Measurements from ENCODE around the gene PXMP4. TPM values are rescaled to one million over a fixed set of nuclear protein-coding genes. Genes with fewer than 3 reads are reported as not detected.
A peak's percentile ranks its signal among the peaks of the same experiment; 100 is the strongest.
"Not testable (repeated sequence)": the region's sequence is repeated elsewhere in the genome, so short reads cannot be mapped to it uniquely, and the experiment has no call there.

Gene PXMP4, protein sequence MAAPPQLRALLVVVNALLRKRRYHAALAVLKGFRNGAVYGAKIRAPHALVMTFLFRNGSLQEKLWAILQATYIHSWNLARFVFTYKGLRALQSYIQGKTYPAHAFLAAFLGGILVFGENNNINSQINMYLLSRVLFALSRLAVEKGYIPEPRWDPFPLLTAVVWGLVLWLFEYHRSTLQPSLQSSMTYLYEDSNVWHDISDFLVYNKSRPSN
- 11.7 TPM for total RNA-seq
- long read RNA-seq, full-length matches to known transcripts, result 11 of 15 reads
- long read RNA-seq, partial matches to known transcripts, result 1 of 15 reads
- long read RNA-seq, other reads (novel, unspliced or antisense), result 3 of 15 reads

DNA sequence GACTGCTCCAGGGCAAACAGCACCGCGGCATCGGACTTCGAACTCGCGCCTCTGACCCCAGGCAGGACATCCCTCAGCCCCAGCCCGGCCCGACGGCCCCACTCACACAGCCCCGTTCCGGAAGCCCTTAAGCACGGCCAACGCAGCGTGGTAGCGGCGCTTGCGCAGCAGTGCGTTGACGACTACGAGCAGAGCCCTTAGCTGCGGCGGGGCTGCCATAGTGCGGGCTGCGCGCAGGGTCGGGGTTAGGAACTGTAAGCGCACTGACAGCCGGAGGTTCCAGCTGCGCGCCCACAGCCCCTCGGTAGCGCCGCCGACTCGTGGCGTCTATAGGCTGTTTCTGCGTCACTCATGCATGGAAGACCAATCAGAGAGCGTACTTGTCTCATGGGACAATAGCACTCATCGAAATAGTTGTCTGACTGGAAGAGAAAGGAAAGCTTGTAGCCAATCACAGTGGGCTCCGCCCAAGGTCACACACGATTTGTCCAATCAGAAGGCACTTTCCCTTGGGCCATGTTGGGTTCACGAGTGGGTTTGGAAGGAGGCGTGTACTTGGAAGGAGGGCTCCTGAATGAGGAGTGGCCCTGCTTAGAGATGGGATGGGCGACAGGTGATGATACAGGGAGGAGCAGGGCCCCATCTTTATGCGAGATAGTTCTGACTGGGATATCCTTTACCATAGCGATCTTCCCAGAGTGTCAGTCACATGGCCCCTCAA lies at the start of gene PXMP4:
Gene PXMP4 (minus strand): TSS at position 322 of the 721 bp plus-strand sequence. CDS start 103 bp downstream, at position 219.
- intact Hi-C loops (cut with DNase I), result no loop called here
- ATAC-seq (ENCODE audit: poor library complexity) (peak; percentile 99), DNase-seq (peak; percentile 92)

DNA sequence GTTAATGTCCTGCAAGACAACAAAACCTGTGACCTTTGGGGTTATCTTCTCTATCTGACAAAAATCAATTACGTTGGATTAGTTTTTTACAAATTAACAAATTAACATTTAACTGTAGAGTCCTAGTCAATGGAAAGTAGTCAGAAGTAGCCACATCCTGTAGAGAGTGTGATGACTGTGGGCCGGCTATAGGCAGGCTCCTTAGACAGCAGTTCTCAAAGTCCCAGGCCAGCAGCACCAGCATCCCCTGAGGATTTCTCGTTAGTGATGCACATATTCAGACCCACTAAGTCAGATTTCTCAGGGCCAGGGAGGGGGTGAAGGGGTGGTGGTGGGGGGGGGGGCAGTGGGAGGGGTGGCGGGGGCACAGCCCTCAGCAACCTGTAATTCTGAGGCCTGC lies 48.9 kb upstream of the PXMP4 start:
- no peak for ATAC-seq (ENCODE audit: poor library complexity)
- intact Hi-C loops (cut with DNase I), result no loop called here
- no peak for DNase-seq

DNA sequence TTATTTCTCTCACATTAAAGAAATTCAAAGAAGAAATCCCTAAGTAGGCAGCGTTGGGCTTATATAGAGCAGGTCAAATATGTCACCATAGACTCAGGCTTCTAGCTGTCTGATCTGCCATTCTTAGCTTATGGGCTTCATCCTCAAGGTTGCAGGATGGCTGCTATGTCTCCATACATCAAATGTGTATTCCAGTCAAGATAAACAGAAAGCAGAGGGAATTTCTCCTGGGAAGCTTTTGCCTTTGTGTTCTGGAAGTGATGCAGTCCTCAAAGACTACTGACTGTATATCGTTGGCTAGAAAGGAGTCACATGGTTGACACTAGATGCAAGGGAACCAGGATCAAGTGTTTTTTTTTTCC lies 47.6 kb upstream of the PXMP4 start:
- intact Hi-C loops (cut with DNase I), result no loop called here
- ATAC-seq (ENCODE audit: poor library complexity) (no peak), DNase-seq (no peak)

DNA sequence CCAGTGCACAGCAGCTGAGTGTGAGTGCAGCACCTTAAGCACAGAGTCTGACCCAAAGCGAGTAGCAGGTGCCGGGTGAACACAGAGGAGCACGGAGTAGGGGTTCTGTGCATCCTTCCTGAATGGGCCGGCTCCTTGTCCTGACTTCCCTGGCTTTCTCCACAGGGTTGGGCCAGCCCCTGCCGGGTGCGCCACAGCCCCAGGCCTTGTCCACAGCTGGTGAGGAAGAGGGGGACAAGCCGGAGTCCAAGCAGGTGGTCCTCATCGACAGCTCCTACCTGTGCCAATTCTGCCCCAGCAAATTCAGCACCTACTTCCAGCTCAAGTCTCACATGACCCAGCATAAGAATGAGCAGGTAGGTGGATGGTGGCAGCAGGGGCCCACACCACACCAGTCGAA lies 46.6 kb upstream of the PXMP4 start:
- intact Hi-C loops (cut with DNase I), result no loop called here
- ATAC-seq (ENCODE audit: poor library complexity) (no peak), DNase-seq (no peak)

DNA sequence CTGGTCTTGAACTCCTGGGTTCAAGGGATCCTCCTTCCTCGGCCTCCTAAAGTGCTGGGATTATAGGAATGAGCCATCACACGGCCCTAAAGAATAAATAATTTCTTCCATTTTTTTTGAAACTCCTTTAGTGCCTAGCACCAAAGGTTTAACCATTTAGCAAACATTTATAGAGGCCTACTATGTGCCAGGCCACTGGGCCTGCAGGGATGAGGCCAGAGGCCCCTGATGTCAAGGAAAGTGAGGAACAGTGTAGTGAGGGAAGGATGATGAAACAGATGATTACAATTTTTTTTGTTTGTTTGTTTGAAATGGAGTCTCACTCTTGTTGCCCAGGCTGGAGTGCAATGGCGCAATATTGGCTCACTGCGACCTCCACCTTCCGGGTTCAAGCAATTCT lies 45.5 kb upstream of the PXMP4 start:
- intact Hi-C loops (cut with DNase I), result no loop called here
- DNase-seq, result no peak
- no peak for ATAC-seq (ENCODE audit: poor library complexity)

DNA sequence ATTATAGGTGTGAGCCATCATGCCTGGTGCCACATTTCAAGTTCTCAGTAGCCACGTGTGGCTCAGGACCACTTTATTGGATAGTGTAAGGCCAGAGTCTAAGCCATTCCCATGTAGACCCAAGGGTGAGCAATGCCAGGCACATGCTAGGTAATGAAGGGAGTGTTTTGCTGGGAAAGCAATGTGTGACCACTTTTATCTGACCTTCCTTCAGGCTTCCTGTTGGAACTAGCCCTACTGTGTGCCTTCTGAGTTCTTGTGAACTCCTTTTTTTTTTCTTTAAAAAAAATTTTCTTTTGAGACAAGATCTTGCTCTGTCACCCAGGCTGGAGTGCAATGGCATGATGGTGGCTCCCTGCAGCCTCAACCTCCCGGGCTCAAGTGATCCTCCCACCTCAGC lies 45.0 kb upstream of the PXMP4 start:
- ATAC-seq (ENCODE audit: poor library complexity), result no peak
- DNase-seq, result no peak
- intact Hi-C loops (cut with DNase I), result no loop called here

DNA sequence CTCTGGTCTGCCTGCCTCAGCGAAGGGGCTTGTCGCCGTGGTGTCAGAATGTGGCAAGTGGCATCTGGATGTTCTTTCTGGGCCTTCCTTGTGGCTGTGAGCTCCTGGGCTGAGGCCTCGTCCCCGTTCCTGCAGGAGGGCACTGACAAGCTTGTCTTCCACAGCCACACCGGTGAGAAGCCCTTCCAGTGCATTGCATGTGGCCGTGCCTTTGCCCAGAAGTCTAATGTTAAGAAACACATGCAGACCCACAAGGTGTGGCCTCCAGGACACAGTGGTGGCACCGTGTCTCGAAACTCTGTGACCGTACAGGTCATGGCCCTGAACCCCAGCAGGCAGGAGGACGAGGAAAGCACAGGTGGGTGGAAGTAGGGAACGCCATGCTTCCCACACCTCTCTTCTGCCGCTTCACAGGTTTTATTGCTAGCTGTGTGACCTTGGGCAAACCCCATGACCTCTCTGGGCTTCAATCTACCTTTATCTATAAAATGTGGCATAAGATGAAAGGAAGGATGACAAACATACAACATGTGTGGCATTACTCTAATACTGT lies 41.7 kb upstream of the PXMP4 start:
- no peak for ATAC-seq (ENCODE audit: poor library complexity)
- no peak for DNase-seq
- intact Hi-C loops (cut with DNase I), result no loop called here

DNA sequence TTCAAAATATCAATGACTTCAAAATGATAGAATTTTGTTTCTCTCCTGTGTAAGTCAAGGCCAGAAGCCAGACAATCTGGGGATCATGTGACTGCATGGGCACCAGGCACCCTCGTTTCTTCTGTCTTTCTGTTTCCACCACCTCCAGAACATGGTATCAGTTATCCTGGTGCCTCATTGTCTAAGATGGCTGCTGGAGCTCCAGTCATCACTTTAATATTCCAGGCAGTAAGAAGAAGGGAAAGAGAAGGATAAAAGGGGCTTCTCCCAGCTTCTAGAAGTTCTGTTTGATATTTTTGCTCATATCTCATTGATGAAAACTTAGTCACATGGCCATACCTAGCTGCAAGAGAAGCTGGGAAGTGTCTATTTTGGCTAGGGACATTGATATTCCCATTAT lies 37.3 kb upstream of the PXMP4 start:
- intact Hi-C loops (cut with DNase I), result no loop called here
- DNase-seq (no peak), ATAC-seq (ENCODE audit: poor library complexity) (no peak)

DNA sequence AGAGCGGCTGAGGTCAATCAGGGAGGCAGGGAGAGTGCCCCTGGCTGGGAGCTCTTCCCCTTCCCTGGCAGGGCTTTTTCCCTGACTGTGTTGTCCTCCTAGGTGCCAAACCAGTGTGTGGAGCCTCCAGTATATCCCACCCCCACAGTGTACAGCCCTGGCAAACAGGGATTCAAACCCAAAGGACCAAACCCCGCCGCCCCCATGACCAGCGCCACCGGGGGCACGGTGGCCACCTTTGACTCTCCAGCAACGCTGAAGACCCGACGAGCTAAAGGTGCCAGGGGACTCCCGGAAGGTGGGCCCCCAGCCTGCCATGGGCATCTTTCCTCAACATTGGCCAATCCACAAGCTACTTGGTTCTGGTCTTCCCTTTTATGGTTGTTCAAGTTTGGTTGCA lies 36.9 kb upstream of the PXMP4 start:
- intact Hi-C loops (cut with DNase I), result no loop called here
- ATAC-seq (ENCODE audit: poor library complexity), result no peak
- DNase-seq, result no peak

DNA sequence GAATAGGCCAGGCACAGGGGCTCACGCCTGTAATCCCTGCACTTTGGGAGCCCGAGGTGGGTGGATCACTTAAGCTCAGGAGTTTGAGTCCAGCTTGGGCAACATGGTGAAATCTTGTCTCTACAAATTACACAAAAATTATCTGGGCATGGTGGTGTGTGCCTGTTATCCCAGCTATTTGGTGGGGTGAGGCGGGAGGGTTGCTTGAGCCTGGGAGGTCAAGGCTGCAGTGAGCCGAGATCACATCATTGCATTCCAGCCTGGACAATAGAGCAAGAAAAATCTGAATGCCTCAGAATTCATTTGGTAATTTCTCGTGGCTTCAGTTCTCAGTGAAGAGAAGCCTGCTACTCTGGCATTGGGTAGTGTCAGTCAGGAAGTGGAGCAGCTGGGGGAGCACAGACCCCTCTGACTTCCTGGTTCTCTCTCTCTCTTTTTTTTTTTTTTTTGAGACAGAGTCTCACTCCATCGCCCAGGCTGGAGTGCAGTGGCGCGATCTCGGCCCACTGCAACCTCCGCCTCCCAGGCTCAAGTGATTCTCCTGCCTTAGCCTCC lies 35.9 kb upstream of the PXMP4 start:
- DNase-seq; intact Hi-C loops (cut with DNase I): not testable (repeated sequence)

DNA sequence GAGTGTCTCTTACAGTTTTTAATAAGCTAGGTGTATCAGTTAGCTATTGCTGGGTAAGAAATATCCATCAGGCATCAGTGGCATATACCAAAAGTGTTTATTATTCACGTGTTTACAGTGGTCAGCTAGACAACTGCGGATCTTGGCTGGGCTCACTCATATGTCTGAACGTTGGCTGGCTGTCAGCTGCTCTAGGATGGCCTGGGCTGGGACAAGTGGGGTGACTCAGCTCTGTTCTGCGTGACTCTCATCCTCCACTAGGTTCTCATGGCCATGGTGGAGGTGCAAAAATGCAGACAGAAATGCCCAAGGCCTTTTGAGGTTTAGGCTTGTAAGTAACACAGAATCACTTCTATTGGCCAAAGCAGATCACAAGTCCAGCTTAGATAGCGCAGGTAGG lies 33.7 kb upstream of the PXMP4 start:
- DNase-seq (no peak), ATAC-seq (ENCODE audit: poor library complexity) (no peak)
- intact Hi-C loops (cut with DNase I), result no loop called here

More for the DNA sequence above, 35.9 kb upstream of the PXMP4 start:
- ATAC-seq (ENCODE audit: poor library complexity), result not testable (repeated sequence)

DNA sequence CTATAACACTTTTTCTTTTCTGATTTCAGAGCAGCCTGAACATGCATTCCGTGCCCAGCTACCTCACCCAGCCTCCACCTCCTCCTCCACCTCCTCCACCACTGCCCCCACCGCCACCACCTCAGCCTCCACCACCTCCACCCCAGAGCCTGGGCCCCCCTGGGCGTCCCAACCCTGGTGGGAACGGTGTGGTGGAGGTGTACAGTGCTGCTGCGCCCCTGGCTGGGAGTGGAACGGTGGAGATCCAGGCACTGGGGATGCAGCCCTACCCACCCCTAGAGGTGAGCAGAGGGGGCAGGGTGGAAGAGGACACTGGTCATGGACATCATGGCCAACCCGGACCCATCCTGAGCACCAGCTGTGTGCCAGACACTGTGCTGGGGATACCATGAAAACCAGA lies 33.0 kb upstream of the PXMP4 start:
- intact Hi-C loops (cut with DNase I), result no loop called here
- no peak for DNase-seq
- ATAC-seq (ENCODE audit: poor library complexity), result no peak

DNA sequence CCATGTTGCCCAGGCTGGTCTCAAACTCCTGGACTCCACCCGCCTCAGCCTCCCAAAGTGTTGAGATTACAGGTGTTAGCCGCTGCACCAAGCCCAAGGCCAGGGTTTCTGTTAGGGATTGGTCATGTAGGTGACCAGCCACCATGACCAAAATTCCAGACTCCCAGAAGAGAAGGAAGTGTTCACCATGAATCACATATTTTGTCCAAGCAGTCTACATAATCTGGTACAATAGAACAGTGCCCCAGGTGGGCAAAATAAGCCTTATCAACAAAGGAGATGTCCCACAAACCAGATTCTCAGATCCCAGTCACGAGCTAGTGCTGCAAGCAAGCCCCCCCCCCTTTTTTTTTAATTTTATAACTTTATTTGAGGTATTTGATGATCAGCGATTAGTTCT lies 31.7 kb upstream of the PXMP4 start:
- ATAC-seq (ENCODE audit: poor library complexity) (no peak), DNase-seq (no peak)
- intact Hi-C loops (cut with DNase I), result no loop called here

DNA sequence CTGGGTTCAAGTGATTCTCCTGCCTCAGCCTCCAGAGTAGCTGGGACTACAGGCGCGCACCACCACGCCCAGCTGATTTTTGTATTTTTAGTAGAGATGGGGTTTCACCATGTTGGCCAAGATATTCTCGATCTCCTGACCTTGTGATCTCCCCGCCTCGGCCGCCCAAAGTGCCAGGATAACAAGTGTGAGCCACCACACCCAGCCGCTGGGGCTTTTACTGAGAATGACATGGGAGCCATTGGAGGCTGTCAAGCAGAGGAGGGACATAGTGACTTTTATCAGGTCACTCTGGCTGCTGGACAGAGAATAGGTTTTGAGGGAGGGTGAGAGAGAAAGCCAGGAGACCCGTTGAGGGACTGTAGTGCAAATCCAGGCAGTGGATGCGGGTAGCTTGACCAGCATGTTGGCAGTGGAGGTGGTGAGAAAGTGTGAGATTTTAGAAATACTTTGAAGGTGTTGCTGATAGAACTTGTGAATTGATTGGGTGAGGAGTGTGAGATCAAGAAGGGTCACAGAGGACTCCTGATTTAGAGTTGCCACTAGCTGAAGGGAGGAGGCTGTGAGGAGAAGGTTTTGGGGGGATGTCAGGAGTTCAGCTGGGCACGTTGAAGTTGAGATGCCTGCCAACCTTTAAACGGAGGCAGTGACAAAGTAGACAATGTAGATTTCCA lies 26.4 kb upstream of the PXMP4 start:
- intact Hi-C loops (cut with DNase I), result no loop called here
- no peak for DNase-seq
- ATAC-seq (ENCODE audit: poor library complexity), result no peak

DNA sequence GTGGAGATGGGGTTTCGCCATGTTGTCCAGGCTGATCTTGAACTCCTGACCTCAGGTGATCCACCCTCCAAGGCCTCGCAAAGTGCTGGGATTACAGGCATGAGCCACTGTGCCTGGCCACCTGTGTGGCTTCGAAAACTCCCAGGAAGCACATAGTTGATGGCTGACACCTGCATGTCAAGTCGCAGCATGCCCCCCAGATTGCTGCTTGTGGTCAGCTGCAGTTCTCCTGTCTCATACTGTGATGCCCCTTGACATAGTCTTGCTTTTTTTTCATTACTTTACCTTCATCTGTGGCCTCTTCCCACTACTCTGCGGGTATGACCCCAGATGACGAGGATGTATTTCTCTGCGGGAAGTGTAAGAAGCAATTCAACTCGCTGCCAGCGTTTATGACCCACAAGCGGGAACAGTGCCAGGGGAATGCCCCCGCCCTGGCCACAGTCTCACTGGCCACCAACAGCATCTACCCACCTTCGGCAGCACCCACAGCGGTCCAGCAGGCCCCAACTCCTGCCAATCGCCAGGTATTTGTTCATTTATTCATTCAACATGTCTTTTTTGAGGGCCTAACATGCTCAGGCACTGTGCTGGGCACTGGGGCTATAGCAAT lies 24.8 kb upstream of the PXMP4 start:
- ATAC-seq (ENCODE audit: poor library complexity) (no peak), DNase-seq (no peak)
- intact Hi-C loops (cut with DNase I), result no loop called here

DNA sequence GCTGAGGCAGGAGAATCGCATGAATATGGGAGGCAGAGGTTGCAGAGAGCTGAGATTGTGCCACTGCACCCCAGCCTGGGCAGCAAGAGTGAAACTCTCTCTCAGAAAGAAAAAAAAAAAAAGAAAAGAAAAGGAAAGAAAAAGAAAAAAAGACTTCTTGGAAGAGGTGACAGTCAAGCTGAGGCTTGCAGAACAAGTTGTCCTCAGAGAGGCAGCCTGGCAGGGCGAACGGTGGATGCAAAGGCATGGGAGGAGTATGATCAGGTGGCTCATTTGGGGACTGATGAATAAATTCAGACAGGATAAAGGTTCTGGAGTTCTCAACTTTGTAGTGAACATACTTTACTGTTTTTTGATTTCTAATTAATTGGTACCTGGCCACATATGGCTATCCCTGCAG lies 24.1 kb upstream of the PXMP4 start:
- intact Hi-C loops (cut with DNase I), result no loop called here
- ATAC-seq (ENCODE audit: poor library complexity) (no peak), DNase-seq (no peak)

DNA sequence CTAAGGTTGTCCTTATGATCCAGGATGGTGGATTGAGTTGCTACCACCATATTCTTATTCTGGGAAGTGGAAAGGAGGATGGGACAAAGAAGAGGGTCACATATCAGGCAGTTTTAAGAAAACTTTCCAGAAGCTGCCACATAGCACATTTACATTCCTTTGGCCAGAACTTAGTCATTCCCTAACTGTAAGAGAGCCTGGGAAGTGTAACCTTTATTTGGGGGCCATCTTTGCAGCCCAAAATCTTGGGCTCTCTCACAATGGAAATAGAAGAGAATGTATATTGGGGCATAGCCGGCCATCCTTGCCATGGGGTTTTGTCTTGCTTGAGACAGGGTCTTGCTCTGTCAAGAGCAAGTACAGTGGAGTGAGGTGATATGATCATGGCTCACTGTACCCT lies 20.1 kb upstream of the PXMP4 start:
- DNase-seq (no peak), ATAC-seq (ENCODE audit: poor library complexity) (no peak)
- intact Hi-C loops (cut with DNase I), result no loop called here

DNA sequence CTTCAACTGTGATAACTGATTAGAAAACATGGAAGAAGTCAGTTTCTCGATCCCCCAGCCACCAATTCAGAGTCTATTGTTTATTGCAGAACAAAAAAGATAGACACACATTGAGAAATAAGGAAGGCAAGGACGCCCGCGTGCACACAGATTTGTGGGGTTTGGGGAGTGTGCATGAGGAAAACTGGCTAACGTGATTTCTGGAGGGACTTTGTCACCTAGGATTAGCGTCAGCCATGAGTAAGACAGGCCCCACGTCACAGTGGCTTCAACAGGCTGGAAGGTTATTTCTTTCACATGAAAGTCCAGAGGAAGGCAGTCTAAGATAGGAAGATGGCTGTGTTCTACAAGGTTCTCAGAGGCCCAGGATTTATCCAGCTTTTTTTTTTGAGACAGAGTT lies 19.4 kb upstream of the PXMP4 start:
- no peak for DNase-seq
- no peak for ATAC-seq (ENCODE audit: poor library complexity)
- intact Hi-C loops (cut with DNase I), result loop anchor here (10.0 kb wide), 1 partner anchor 285 kb away; no protein-coding TSS in a partner anchor

DNA sequence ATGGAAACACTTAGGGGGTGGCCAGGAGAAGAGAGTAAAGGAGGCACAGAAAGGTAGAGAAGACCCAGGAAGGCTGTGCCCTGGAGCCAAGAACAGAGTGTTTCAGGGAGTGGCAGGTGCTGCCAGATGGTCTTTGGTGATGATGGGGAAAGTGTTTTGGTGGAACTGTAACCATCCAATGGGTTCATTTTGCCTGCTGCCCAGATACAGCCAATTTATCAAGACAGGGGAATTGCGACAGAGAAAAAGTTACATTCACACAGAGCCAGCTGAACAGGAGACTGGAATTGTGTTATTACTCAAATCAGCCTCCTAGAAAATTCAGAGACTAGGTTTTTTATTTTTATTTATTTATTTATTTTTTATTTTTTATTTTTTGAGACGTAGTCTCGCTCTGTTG lies 16.9 kb upstream of the PXMP4 start:
- no peak for ATAC-seq (ENCODE audit: poor library complexity)
- intact Hi-C loops (cut with DNase I), result loop anchor here (10.0 kb wide), 1 partner anchor 282 kb away; no protein-coding TSS in a partner anchor
- no peak for DNase-seq

Data from Right ventricle myocardium superior (tissue), 1 donor.